Spleen (tissue), 11 donors: ENCODE measurements around the gene HOXB5. TPM values are rescaled to one million over a fixed set of nuclear protein-coding genes. Genes with fewer than 3 reads are reported as not detected.

ENCODE experiments used
- DNase-seq: peaks from one replicate; pipeline ENCODE4 v3.0.0-alpha.2; 2020
- H3K27ac ChIP-seq, 8 donors: fragments of 200-600 bp; sonication (generic) in 7 of 8; 1 replicate in 4 of 8; 2 replicates in 4 of 8; pipeline versions ENCODE4 v1.5.0 to v1.8.0; 2016 to 2021; ENCODE audit warnings: inconsistent platforms in 4 of 8, mild to moderate bottlenecking in 4 of 8, moderate library complexity in 1 of 8
- H3K27me3 ChIP-seq, 7 donors: fragments of 200-600 bp; sonication (generic) in 6 of 7; replicated peaks in 1 of 7; 1 replicate in 4 of 7; 2 replicates in 3 of 7; pipeline versions ENCODE4 v1.5.0 to v1.8.0; 2016 to 2021; ENCODE audit warnings: inconsistent platforms in 3 of 7, mild to moderate bottlenecking in 1 of 7
- H3K36me3 ChIP-seq, 6 donors: fragments of 200-600 bp; sonication (generic) in 5 of 6; 1 replicate in 4 of 6; 2 replicates in 2 of 6; pipeline versions ENCODE4 v1.5.0 to v1.8.0; 2016 to 2021; ENCODE audit warnings: inconsistent platforms in 2 of 6
- H3K4me1 ChIP-seq, 6 donors: fragments of 200-600 bp; sonication (generic) in 5 of 6; 1 replicate in 3 of 6; 2 replicates in 3 of 6; pipeline versions ENCODE4 v1.5.0 to v1.8.0; 2016 to 2021; ENCODE audit warnings: inconsistent platforms in 3 of 6
- H3K4me3 ChIP-seq, 8 donors: fragments of 200-600 bp; sonication (generic) in 7 of 8; 1 replicate in 4 of 8; 2 replicates in 4 of 8; pipeline versions ENCODE4 v1.5.0 to v1.8.0; 2016 to 2021; ENCODE audit warnings: inconsistent platforms in 4 of 8, mild to moderate bottlenecking in 4 of 8, moderate library complexity in 2 of 8
- H3K9me3 ChIP-seq, 8 donors: fragments of 200-600 bp; sonication (generic) in 7 of 8; 1 replicate in 4 of 8; 2 replicates in 4 of 8; pipeline versions ENCODE4 v1.5.0 to v1.8.0; 2016 to 2021; ENCODE audit warnings: inconsistent platforms in 4 of 8
- CTCF ChIP-seq, 11 experiments: fragments of 200-600 bp in 7 of 11; fragments of 450-650 bp in 4 of 11; sonication (generic) in 4 of 11; IDR thresholded peaks in 8 of 11; conservative IDR thresholded peaks in 3 of 11; 1 replicate in 7 of 11; 2 replicates in 4 of 11; pipeline versions ENCODE4 v1.4.0 to v1.8.0; 2016 to 2021; ENCODE audit warnings: antibody characterized with exemption in 11 of 11, inconsistent platforms in 4 of 11, mild to moderate bottlenecking in 1 of 11
- POLR2A ChIP-seq, 3 donors: fragments of 450-650 bp; IDR thresholded peaks; one replicate each; pipeline ENCODE4 v1.5.1; 2017; ENCODE audit warnings: antibody characterized with exemption in 3 of 3, mild to moderate bottlenecking in 1 of 3
- POLR2AphosphoS5 ChIP-seq, 3 donors: sonication (generic); formaldehyde crosslinking; IDR thresholded peaks; one replicate each; pipeline ENCODE4 v1.5.1; 2017; ENCODE audit warnings: antibody characterized with exemption in 3 of 3
- WGBS, 5 donors: extraction: QIAGEN DNeasy Blood & Tissue Kit in 3 of 5; methylation state at CpG; one replicate each; pipeline versions ENCODE4 v1.1.5 to v1.1.7; 2013 to 2018; 5-methylcytosine and 5-hydroxymethylcytosine counted together
- intact Hi-C: fragments of 100-400 bp; cut with DNase I; formaldehyde crosslinking; loops from one replicate; pipeline ENCODE4 v1.15.0; 2023; ENCODE audit warnings: low total_unique reads
- polyA plus RNA-seq, 3 donors: library from polyadenylated mRNA; stranded (reverse); fragments of 200-250 nt; gene quantifications; one replicate each; pipeline ENCODE4 v1.2.1, GENCODE V29; 2013
- total RNA-seq, 7 donors: library from RNA; depleted of rRNA in 3 of 7; stranded (reverse); fragments of >200 nt in 3 of 7; fragmentation: NEBNext Ultra II Directional in 4 of 7; extraction: Animal tissue kit (Norgen Biotek cat#: 25700) in 4 of 7; gene quantifications; one replicate each; pipeline versions ENCODE4 v1.1.0 to v1.2.1, GENCODE V29; 2016 to 2021
- donor health status: healthy with polysubstance abuse.
- donor health status: DM: no; HTN: no; CAD: no; lungs with moderate emphysema.
- donor health status: DM: no; HTN: no; CAD: no.
- donor health status: Bipolar disorder and iron deficiency.
- donor health status: healthy.
- donor health status: DM: no; HTN: no; CAD: no.
- donor health status: DM: yes; HTN: yes; CAD: no.

Gene HOXB5
- total and polyA plus RNA-seq, 10 donors = 0.43 to 2.6 (median 1.1) TPM

GRCh38 chr17:48547808-48548522 lies 45.6 kb downstream of the HOXB5 start:
- Histone ChIP-seq H3K27me3 (peaks cover 0 to 55% (median 18%) of the 10 kb centered on the region in 7 donors), H3K27ac (peak overlapping the region in 7 of 8 donors; percentile 67 to 94 (median 88)), H3K4me1 (peaks cover 2 to 72% (median 27%) of the 10 kb centered on the region in 6 donors), H3K36me3 (peaks cover 0 to 17% (median 0%) of the 10 kb centered on the region in 6 donors), H3K4me3 (peak overlapping the region in 3 of 8 donors; percentile 7 to 36 (median 13)), H3K9me3 (no peaks in the 10 kb centered on the region)
- intact Hi-C loops = no loop called here
- DNase-seq = no peak
- 33 to 49% (median 38%) methylated on average over 24 of the region's 24 CpGs for WGBS, 5 donors
- TF ChIP-seq POLR2A (IDR thresholded peaks at IDR 0.05) (no peak), POLR2AphosphoS5 (IDR thresholded peaks at IDR 0.05) (no peak), CTCF (IDR thresholded peaks at IDR 0.05 in 8 of 11, conservative IDR thresholded peaks at IDR 0.05 in 3 of 11) (no peak)

GRCh38 chr17:48546924-48547807 lies 46.4 kb downstream of the HOXB5 start:
- Histone ChIP-seq H3K36me3 (peaks cover 0 to 16% (median 0%) of the 10 kb centered on the region in 6 donors), H3K27me3 (peaks cover 0 to 63% (median 25%) of the 10 kb centered on the region in 7 donors), H3K4me3 (peak overlapping the region in 2 of 8 donors; percentile 13 to 36), H3K4me1 (peaks cover 2 to 79% (median 34%) of the 10 kb centered on the region in 6 donors), H3K27ac (peak overlapping the region in 7 of 8 donors; percentile 55 to 94 (median 88)), H3K9me3 (no peaks in the 10 kb centered on the region)
- WGBS, 5 donors = 43 to 64% (median 51%) methylated on average over 10 of the region's 10 CpGs
- no peak for TF ChIP-seq CTCF (IDR thresholded peaks at IDR 0.05 in 8 of 11, conservative IDR thresholded peaks at IDR 0.05 in 3 of 11)
- no peak for TF ChIP-seq POLR2A (IDR thresholded peaks at IDR 0.05)
- no peak for TF ChIP-seq POLR2AphosphoS5 (IDR thresholded peaks at IDR 0.05)
- DNase-seq = no peak
- intact Hi-C loops = no loop called here

- DNase-seq = no peak
- Histone ChIP-seq H3K9me3 (no peaks in the 10 kb centered on the region), H3K27me3 (peaks cover 0 to 67% (median 33%) of the 10 kb centered on the region in 7 donors), H3K4me1 (peaks cover 2 to 79% (median 39%) of the 10 kb centered on the region in 6 donors), H3K36me3 (peaks cover 0 to 12% (median 0%) of the 10 kb centered on the region in 6 donors), H3K4me3 (peak overlapping the region in 1 of 8 donors; percentile 9), H3K27ac (peak overlapping the region in 7 of 8 donors; percentile 55 to 94 (median 88))
- no peak for TF ChIP-seq POLR2AphosphoS5 (IDR thresholded peaks at IDR 0.05)
- TF ChIP-seq CTCF (IDR thresholded peaks at IDR 0.05 in 8 of 11, conservative IDR thresholded peaks at IDR 0.05 in 3 of 11) = no peak
- no peak for TF ChIP-seq POLR2A (IDR thresholded peaks at IDR 0.05)
- 54 to 62% (median 57%) methylated on average over 10 of the region's 10 CpGs for WGBS, 5 donors
- intact Hi-C loops = no loop called here
Observed at GRCh38 chr17:48546137-48546923, 47.2 kb downstream of the HOXB5 start.
